Inflammatory macrophage treated with lipopolysaccharide for 1 hour (primary cell): ENCODE results near the gene RAB1B.
"Not testable (repeated sequence)": the region's sequence is repeated elsewhere in the genome, so short reads cannot be mapped to it uniquely, and the experiment has no call there.

Source experiments
- DNase-seq, 2 donors: peaks; one replicate each; pipeline ENCODE4 v3.0.0-alpha.2; 2020 to 2022

Gene RAB1B

DNA sequence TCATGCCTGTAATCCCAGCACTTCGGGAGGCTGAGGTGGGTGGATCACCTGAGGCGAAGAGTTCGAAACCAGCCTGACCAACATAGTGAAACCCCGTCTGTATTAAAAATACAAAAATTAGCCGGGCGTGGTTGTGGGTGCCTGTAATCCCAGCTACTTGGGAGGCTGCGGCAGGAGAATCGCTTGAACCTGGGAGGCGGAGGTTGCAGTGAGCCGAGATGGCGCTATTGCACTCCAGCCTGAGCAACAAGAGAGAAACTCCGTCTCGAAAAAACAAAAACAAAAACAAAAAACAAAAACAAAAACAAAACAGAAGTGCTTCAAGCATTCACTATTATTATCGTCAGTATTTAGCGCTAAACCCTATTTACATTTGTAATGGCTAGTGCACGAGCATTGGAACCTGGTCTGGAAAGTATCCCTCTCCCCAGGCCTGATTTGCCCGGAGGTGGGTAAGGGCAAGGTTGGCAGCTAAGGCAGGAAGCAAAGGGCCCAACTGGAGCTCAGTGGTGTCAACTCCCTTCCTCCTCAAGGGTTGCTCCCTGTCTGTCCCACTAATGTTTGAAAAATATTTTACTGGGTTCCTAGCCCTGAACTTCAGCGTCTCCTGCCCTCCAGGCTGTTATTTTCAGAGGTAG lies 42.5 kb downstream of the RAB1B start:
- not testable (repeated sequence) for DNase-seq

DNA sequence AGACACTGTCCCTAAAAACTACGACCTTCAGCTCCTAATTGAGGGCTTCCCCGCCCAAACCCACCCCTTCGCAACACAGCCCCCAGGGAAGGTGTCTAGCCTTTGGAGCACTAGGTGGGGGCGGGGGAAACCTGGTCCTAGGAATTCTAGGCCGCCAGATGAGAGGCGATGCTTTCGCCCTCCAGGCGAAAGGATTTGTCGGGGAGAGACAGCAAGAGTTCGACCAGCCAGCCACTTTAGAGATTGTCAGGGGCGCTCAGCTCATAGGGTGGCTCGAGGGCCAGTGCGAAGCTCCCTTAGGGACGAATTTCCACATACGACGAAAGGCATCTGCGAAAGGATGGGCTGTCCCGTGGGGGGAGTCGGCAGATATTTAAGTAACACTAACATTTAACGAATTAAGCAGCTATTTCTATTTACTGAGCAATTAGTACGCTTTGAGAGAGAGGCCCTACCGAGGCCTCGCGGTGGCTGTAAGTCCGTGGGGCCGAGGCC lies 43.1 kb downstream of the RAB1B start:
- no peak for DNase-seq

DNA sequence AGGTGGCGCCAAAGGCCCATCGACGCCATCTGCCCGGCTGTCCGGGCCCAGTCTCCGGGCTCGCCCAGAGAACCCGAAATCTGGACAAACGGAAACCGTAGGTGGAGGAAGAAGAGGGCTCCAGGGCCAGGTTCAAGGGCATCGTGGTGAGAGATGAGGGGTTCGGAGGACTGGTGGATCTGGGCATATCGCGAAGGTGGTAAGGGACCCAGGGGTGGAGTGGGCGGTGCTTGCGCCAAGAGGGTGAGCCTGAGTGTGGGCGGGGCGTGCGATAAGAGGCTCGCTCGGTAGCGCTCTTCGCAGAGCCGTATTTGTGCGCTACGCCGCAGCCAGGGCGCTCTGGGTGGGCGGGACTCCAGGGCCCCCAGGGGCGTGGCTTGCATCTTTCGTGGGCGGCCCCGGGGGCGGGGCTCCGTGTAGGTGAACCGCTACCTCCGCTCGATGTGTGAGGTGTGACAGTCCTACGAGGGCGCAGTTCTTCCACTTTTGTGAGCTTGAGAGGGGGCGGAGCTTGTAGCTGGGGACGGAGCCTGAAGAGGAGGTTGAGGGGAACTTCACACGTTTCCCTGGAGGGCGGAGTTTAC lies 43.6 kb downstream of the RAB1B start:
- peak; percentile 80 to 84 for DNase-seq

DNA sequence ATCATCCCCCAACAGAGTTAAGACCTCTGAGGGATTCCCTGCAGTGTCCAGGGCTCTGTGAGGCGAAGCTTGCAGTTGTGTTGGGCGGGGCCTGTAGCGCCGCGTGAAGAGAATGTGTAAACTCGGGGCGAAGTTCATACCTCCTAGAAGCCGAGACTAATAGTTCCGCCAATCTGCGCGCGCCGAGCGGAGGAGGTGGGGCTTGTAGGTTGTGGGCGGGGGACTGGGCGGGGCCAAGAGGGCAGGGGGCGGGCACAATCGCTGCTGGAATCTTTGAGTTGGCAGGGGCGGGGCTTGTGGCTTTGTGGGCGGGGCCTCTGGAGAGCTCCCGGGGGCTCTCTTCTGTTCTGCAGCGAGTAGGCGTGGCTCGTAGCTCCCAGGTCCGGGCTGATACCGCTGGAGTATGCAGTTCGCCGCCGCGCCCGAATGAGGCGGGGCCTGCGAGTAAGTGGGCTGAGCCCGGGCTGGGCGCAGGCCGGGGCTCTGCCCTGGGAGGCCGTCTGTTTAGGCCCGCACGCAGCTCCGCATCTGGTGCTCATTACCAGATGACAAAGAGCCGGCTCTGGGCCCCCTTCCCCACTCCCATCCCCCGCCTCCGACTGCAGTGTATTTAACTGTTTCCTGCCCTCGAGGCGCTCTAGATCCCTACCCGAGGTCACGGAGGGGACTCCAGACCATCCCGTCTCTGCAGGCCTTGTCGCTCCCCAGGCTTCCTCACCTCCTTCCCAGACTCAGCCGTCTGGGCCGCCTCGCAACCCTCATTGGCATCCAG lies 44.3 kb downstream of the RAB1B start:
- DNase-seq, result peak; percentile 95 to 99

DNA sequence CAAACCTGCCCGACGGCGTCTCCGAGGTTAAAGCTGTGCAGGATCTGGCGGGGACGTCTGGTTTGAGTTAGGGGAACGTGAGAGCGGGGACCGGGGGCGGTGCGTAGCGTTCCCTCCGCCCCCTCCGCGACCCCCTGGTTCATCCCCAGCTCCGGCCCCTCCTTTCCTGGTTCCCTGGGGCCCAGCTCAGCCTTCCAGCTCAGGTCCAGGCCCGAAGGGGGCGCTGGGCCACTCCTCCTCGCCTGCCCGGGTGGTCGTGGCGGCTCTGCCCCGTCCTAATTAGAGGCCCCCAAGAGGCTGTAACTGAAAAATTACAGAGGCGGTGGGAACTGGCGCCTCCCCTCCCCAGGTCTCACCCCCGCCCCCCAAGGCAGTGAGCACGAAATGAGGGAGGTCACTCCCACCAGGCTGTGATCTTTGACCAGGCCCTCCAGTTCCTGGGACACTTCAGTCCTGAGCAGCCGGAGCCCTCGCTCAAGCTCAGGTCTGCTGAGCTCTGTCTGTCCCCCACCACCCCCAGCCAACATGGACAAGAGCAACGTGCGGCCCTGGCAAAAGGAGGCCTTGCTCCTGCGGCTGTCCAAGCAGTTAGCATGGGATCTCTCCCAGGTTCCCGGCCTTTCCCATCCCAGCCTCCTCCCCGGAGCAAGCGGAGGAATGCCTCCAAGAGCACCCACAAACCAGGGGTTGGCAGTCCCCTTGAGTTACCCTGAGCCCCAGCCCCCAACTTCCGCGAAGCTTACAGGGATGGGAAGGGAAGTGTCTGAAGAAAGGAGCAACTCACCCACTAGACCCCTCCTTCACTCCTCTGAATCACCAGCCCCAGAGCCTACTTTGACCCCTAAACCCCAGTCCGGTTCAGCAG lies 45.1 kb downstream of the RAB1B start:
- DNase-seq, result no peak

DNA sequence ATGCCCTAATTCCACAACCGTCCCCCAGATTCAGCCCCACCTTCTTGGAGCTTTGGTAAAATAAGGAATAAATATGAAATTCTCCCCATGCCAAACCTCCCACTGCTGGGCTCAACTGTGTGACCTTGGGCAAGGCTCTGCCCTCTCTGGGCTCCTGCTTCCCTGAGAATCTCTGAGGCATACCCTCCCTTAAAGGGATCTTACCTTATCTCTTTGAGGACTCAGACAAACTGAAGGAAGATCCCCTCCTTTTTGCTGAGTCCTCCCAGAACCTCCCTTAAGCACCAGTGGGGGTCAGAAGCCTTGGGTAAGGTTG lies 45.7 kb downstream of the RAB1B start:
- no peak for DNase-seq

DNA sequence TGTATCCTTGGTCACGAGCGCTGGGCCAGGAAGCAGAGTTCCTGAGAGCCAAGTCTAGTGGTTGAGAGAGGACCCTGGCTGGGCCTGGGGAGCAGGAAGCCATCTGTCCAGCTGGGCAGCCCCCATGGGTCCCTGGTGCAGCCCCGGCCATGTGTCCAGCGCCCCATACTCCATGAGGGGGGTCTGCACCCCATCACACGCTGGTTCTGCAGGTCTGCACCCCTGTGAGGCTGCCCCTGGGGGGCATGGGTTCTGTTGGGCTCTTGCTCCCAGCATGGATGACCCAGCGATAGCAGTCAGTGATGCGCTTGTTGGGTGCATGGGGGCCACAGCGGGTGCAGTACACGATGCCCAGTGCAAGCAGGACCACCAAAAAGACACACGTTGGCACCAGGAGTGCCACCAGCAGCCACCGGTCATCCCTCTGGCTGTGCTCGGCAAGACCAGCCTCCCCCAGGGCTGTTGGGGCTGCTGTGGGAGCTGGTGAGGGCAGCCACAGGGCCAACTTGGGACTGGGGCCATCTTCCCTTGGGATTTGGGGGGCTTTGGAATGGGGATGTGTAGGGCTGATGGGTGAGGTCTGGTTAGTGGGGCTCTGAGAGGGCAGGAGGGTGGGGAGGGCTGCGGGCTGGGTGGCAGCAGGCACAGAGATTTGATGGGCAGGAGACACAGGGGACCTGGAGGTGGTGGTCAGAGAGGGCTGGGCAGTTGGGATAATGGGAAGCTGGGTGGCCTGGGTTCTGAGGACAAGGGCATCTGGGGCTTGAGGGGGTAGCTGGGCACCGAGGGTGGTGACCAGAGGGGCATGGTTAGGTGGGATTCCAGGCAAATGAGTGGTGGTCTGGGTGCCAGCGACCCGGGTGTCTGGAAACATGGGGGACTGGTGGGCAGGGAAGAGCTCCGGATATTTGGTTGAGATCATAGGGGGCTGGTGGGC lies 46.4 kb downstream of the RAB1B start:
- DNase-seq, result no peak

DNA sequence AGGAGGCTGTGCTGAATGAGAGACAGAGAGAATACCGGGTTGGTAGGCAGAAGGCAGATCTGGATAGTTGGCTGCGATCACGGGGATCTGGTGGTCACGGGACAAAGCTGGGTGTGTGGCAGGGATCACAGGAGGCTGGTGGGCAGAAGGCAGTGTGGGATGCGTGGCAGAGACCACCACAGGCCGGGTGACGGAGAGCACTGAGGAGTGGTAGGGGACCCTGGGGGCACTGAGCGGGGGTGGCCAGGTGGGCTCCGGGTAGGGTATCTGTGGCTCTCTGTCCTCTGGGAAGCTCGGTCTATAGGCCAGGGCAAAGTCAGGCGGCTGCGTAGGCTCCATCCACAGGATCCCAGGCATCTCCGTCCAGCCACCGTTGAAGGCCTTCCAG lies 47.1 kb downstream of the RAB1B start:
- DNase-seq, result no peak

DNA sequence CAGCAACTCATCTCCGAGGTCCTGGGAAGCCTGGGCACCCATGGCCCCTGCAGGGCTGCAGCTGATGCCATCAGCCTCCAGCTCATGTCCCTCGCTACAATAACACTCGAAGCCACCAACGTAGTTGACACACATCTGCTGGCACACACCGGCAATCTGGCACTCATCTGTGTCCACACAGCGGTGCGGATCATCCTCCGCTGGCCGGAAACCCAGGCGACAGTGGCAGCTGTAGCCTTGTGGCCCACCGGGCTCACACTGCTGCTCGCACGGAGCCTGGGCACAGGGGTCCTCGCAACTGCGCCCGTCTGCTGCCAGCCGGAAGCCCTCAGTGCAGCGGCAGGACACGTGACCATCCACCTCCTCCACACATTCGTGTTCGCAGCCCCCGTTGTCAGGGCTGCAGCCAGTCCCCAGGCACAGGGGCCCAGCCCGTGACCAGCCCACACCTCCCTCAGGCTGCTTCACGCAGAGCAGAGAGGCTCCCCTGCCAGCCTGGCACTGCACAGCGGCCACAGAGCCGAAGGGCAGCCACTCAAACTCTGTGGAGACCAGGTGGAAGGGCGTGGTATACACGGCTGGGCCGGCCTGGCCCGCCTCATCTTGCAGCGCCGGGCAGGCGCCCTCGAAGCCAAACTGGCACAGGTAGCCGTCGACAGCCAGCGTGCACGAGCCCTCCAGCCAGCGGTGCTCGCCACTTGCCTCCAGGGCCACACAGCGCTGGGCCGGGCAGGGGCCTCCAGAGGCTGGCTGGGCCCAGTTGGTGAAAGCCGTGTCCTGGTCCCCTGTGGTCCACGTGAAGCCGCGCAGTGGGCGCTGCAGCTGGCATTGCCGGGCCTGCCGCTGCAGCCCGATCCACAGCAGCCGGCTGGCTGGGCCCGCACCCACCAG lies 47.7 kb downstream of the RAB1B start:
- DNase-seq, result no peak

DNA sequence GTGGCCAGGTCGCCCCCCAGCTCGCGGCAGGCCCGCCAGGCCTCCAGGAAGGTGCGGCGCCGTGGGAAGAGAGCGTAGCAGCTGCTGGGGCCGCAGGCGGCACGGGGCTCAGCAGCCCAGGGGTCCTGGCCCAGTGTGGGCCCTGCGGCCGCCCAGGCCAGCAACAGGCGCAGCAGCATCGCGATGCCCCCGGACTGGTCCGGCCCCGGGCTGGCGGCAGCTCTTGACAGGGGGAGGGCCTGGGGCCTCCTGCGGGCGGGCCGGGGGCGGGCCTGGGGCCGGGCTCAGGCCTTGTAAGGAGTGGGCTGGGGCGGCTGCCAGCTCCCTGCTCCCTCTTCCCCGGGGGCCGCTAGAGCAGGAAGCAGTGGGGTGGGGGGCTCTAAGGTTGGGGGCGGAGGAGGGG lies 48.4 kb downstream of the RAB1B start, which contains the start of gene CD248:
CD248 (minus strand) TSS at position 196 of the 403 bp plus-strand sequence; CDS start at position 179, 17 bp downstream.
- DNase-seq, result no peak

DNA sequence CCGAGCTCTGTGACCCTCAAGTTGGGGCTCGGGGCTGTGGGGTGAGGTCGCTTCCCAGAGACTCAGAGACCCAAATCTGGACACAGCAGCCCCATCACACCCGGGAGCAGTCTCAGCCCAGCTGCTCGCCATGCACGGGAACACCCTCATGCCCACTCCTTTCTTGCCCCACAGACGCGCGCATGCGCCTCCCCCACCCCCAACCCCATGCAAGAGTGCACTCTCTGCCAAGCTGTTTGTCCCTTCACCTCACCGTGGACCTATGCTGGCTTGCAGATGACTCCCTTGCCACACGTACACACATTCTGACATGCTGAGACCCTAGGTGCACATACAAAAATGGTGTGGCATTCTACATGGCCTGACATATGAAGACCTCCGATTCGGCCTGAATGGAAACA lies 48.9 kb downstream of the RAB1B start:
- peak; percentile 28 to 31 for DNase-seq

DNA sequence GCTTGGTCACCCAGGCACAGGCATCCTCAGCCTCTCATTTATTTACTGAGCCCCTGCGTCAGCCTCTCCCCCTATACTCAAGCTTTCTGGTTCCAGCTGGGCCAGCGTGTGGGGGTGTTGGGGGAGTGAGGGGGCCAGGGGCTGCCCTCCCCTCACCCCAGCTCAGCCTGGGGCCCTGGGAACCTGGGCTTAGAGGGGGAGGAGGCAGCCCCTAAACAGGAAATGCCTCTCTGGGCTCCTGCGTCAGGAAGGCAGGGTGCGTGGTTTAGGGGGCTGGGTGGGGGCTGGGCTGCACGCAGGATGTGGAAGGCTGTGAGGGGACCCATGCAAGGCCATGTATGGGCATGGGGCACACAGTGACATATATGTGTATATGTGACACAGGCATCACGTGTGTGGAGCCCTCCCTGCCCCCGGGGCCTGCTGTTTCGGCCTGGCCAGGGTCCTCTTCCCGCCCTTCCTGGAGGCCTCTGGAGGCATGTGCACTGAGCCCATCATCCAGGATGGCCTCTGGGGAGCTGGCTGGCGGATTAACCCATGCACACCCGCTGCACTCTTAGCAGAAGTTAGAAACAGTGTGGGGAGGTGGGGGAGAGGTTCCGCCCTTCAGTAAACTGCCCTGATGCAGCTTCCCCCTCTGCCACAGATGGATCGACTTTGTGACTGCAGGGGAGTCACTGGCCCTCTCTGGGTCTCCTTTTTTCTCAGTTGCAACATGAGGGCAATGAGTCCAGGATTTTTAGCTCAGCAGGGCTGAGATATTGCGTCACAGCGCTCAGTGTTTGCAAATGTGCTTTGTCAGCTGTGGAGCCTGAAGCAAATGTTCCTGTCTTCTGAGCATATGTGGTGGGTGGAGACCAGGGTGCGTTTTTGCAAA lies 49.5 kb downstream of the RAB1B start:
- peak; percentile 84 for DNase-seq

DNA sequence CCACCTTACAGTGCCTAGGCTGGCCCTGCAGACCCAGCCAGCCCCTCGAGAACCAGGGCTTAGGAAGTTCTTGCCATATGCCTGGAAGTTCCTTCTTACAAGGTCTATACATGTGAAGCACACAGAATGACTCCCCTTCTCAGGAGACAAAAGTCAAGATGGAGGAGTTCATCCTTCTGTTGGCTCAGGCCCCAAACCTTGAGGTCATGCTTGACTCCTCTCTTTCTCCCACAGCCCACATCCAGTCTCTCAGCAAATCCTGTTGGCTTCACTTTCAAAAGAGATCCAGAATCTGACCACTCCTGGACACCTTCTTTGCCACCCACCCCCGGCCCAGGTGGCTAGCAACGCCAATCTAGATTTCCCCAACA lies 50.1 kb downstream of the RAB1B start:
- DNase-seq, result no peak

DNA sequence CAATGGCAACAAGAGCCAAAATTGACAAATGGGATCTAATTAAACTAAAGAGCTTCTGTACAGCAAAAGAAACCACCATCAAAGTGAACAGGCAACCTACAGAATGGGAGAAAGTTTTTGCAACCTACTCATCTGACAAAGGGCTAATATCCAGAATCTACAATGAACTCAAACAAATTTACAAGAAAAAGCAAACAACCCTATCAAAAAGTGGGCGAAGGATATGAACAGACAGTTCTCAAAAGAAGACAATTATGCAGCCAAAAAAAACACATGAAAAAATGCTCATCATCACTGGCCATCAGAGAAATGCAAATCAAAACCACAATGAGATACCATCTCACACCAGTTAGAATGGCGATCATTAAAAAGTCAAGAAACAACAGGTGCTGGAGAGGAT lies 51.9 kb downstream of the RAB1B start:
- DNase-seq, result not testable (repeated sequence)

DNA sequence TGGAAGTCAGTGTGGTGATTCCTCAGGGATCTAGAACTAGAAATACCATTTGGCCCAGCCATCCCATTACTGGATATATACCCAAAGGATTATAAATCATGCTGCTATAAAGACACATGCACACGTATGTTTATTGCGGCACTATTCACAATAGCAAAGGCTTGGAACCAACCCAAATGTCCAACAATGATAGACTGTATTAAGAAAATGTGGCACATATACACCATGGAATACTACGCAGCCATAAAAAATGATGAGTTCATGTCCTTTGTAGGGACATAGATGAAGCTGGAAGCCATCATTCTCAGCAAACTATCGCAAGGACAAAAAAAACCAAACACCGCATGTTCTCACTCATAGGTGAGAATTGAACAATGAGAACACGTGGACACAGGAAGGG lies 52.3 kb downstream of the RAB1B start:
- not testable (repeated sequence) for DNase-seq

DNA sequence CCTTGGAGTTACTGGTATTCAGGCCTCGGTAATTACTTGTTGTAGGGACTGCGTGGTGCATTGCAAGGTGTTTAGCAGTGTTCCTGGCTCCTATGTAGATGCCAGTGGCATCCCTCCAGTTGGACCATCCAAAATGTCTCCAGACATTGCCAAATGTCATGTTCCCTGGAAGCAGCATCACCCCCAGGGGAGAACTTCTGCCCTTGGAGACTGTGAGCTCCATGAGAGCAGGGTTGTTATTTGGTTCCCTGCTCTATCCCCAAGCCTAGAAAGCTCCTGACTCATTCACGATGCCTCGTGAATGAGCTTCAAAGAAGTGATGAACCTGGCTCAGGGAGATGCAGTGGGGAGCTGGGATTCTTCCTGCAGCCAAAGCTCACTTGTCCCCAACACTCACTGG lies 53.2 kb downstream of the RAB1B start:
- no peak for DNase-seq

DNA sequence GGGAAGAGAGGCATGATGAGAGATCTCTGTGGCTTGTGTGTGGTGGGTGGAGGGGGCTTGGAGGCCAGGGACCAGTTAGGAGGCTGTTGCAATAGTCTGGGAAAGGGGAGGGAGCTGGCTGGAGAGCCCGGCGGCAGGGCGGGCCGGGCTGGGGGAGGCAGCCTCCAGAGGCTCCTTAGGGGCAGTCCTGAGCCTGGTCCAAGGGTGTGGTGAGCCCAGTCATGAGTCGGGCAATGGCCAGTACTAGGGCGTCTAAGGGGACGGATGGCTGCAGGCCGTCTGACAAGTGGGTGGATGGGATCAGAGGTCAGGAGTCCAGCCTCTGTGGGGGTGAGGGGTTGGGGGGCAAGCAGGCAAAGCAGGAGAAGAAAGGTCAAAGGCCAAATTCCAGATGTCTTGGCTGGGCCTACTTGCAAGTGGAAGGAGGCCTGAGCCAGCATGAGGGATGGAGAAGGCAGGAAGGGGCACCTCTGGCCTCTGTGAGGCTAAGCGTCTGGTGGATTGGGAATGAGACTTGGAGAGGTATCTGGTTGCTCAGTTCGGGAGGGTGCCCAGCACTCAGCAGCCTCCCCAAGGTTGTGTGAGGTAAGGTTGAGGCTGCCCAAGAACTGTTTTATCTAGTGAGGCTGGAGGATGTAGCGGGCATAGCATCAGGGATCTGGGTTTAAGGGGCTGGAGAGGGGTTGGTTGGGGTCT lies 54.4 kb downstream of the RAB1B start:
- DNase-seq, result no peak

DNA sequence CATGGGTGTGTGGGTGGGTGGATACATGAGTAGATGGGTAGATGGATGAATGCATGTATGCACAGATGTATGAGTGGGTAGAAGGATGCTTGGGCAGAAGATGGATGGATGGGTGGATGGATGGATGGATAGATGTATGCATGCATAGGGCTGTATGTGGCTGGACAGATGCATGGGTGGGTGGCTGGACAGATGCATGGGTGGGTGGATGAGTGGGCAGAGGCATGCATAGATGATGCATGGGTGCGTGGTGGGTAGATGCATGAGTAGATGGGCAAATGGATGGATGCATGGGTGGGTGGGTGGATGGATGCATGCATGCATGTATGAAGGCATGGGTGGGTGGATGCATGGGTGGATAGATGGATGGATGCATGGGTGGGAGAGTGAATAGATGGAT lies 55.2 kb downstream of the RAB1B start:
- no peak for DNase-seq

DNA sequence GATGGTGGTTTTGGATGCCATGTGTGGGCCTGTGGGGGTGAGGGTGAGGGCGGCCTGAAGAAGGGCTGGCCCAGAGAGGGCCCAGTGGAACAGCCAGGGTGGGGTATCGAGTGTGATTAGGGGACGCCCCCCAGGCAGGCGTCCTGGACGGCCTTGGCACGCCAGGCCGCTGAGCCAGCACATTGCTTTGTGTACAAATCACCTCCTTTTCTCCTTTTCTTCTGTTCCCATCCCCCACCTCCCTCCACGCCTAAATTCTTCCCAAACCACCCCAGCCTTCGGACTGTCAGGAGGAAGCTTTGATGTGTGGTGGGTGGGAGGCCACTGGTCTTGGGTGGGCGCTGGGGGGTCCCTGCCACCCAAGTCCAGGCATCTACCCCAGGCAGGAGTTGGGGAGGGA lies 56.2 kb downstream of the RAB1B start:
- DNase-seq, result no peak
